Subcutaneous adipose tissue (tissue), 4 donors: ENCODE data around the gene TGFBRAP1. TPM values are rescaled to one million over a fixed set of nuclear protein-coding genes. Genes with fewer than 3 reads are reported as not detected.

ENCODE experiments used
- total RNA-seq, 4 donors: library from RNA; depleted of rRNA; stranded (reverse); fragments of >200 nt; gene quantifications; one replicate each; pipeline ENCODE4 v1.1.0, GENCODE V29; 2016
- TF ChIP-seq, protein P1 (sequence below): fragments of 450-650 bp; IDR thresholded peaks from one replicate; pipeline ENCODE4 v1.5.1; 2016; ENCODE audit warnings: low read depth, mild to moderate bottlenecking, control low read depth, antibody characterized with exemption, moderate library complexity

Gene TGFBRAP1
- total RNA-seq, 4 donors from 2014 or later, result 21.0 to 24.6 (median 22.2) TPM

DNA sequence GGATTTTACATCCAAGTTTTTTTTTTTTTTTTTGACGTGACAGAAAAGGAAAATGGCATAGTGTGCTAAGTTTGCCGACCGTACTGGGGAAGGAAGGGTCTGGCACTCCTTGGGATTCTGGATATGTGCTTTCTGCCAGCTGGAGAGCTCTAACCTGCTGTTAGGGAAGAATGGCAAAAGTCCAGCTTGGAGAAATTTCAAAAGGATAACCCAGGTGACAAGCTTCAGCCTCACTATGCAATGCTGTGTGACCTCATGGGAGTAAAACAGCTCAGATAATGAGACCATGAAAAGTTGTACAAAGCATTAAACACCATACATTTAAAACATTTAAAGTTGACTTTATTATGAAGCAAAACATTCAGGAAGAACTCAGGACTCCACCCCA, 98.3 kb downstream of the TGFBRAP1 start:
- TF ChIP-seq, protein P1, sequence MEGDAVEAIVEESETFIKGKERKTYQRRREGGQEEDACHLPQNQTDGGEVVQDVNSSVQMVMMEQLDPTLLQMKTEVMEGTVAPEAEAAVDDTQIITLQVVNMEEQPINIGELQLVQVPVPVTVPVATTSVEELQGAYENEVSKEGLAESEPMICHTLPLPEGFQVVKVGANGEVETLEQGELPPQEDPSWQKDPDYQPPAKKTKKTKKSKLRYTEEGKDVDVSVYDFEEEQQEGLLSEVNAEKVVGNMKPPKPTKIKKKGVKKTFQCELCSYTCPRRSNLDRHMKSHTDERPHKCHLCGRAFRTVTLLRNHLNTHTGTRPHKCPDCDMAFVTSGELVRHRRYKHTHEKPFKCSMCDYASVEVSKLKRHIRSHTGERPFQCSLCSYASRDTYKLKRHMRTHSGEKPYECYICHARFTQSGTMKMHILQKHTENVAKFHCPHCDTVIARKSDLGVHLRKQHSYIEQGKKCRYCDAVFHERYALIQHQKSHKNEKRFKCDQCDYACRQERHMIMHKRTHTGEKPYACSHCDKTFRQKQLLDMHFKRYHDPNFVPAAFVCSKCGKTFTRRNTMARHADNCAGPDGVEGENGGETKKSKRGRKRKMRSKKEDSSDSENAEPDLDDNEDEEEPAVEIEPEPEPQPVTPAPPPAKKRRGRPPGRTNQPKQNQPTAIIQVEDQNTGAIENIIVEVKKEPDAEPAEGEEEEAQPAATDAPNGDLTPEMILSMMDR, result no peak

DNA sequence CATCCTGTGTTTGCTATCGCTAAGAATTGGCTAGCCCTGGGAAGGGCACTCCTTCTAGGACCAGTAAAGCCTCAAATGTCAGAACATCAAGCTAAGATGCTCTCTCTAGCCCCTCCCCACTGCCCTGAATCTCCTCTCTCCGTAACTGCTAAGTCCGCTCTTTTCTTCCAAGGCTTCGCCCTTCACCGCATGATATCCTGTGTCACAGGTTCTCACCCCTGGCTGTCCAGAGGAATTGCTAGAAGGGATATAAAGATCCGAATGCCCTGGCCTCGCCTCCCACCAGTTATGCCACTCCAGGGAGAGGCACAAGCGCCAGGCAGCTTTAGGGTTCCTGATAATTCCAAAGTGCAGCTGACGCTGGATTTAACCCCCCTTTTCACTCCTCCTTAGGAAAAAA, 105.1 kb downstream of the TGFBRAP1 start:
- TF ChIP-seq, protein P1, result no peak

DNA sequence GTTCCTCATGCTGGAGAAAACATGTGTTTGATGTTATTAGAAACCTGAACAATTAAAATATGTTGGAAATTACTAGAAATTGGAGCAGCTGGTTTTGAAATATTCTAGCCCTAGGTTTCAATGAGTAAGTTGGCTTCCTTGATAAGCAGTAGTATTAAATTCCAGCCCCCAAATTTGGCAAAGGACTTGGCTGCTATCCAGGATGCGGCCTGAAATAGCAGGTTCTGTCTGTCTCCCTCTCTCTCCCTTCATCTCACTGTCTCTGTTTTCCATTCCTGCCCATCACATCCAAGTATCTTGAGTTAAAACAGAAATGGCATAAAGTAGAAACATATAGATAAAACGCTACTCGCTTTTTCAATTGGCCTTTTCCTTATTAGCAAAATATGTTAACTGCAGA, 108.9 kb downstream of the TGFBRAP1 start:
- TF ChIP-seq, protein P1, result no peak

DNA sequence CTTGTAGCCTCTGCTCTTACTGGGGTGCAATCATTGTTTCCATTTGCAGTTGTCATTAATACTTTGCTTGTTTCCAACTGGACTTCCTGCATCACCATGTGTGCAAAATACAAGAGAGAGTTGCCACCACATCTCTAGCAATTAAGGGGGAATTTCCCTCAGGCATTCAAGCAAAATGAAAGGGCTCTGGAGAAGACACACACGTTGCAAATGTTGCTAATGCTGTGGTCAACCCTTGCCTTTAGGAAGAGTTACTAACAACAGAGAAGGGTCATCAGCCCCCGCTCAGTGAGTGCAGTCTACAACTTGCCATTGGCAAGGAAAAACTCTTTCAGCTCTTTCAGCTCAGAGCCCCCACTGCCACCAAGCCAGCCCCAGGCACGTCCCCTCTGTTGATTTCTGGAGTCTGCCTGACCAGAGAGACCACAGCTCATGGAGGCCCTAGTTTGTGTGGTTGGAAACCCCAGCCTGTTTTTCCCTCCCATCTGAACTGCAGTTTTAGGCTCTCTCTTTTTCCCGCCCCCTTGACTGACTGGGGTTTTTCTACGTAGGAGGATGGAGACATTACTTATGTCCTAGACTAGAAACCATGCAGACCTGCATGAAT, 113.8 kb downstream of the TGFBRAP1 start:
- TF ChIP-seq, protein P1, result no peak

Other genes starting within 250 kb of the TGFBRAP1 start
- gene GPR45, start 88.0 kb downstream of the TGFBRAP1 start, total RNA-seq, result not detected
- 10 to 100 TPM; 13.4 to 30.5 (median 18.2) TPM for gene C2orf49, start 7.8 kb upstream of the TGFBRAP1 start, total RNA-seq
- 10 to 100 TPM; 24.1 to 35.9 (median 30.2) TPM for gene FHL2, start 69.3 kb upstream of the TGFBRAP1 start, total RNA-seq